IMR-90 (cell line): Measurements from ENCODE around the gene FBXO9. TPM values are rescaled to one million over a fixed set of nuclear protein-coding genes. Genes with fewer than 3 reads are reported as not detected.

ENCODE experiments used
- ATAC-seq: fragments of 200-7000 bp; cut with Tn5 transposase; 2 replicates; pipeline ENCODE4 v1.9.1; 2020; ENCODE audit warnings: low read depth, mild to moderate bottlenecking, moderate library complexity
- BruUV-seq: library from RNA; stranded (reverse); fragments of 400-500 nt; replicated peaks from 2 replicates; lab custom pipeline; 2021; lab: Mats Ljungman, UMichigan
- CTCF ChIA-PET: fragments of 300-600 bp; formaldehyde crosslinking; extraction: SDS; loops from one replicate; lab custom pipeline; 2021; ENCODE audit warnings: antibody characterized with exemption; lab: Yijun Ruan, JAX
- POLR2A ChIA-PET: fragments of 300-600 bp; sonication (Branson Sonifier 250); formaldehyde crosslinking; loops from one replicate; lab custom pipeline; 2022; ENCODE audit warnings: antibody characterized with exemption; ENCODE audit not compliant: unreplicated experiment; lab: Charles Lee
- DNase-seq: peaks from one replicate; pipeline ENCODE4 v3.0.0; 2013
- H2AFZ ChIP-seq: replicated peaks from 2 replicates; pipeline ENCODE3; 2013; ENCODE audit warnings: low read length, mild to moderate bottlenecking; ENCODE audit not compliant: poor library complexity
- H2AK5ac ChIP-seq: 2 replicates; pipeline ENCODE4 v1.6.1; 2013; ENCODE audit warnings: low read depth, low read length, inconsistent platforms
- H2AK9ac ChIP-seq: replicated peaks from 2 replicates; pipeline ENCODE3; 2013; ENCODE audit warnings: mild to moderate bottlenecking, low read depth, low read length, moderate library complexity; ENCODE audit not compliant: poor library complexity
- H2BK120ac ChIP-seq: 2 replicates; pipeline ENCODE4 v1.6.1; 2013; ENCODE audit warnings: low read depth, low read length, inconsistent platforms
- H2BK15ac ChIP-seq: 3 replicates; pipeline ENCODE4 v1.6.1; 2013; ENCODE audit warnings: low read depth, low read length, inconsistent platforms
- H2BK20ac ChIP-seq: 2 replicates; pipeline ENCODE4 v1.6.1; 2013; ENCODE audit warnings: low read depth, mild to moderate bottlenecking, inconsistent platforms, low read length, moderate library complexity
- H2BK5ac ChIP-seq: 2 replicates; pipeline ENCODE4 v1.6.1; 2013; ENCODE audit warnings: mild to moderate bottlenecking, low read depth, low read length, inconsistent platforms; ENCODE audit not compliant: poor library complexity, severe bottlenecking
- H3K14ac ChIP-seq: replicated peaks from 2 replicates; pipeline ENCODE4 v1.6.1; 2013; ENCODE audit warnings: low read depth, low read length, inconsistent platforms
- H3K18ac ChIP-seq: 2 replicates; pipeline ENCODE4 v1.6.1; 2013; ENCODE audit warnings: low read depth, low read length, control low read depth
- H3K23ac ChIP-seq: 2 replicates; pipeline ENCODE4 v1.6.1; 2013; ENCODE audit warnings: low read depth, low read length, inconsistent platforms
- H3K27ac ChIP-seq: 2 replicates; pipeline ENCODE4 v1.5.1; 2013; ENCODE audit warnings: mild to moderate bottlenecking, control low read depth, low read length; ENCODE audit not compliant: insufficient read depth
- H3K27me3 ChIP-seq: 2 replicates; pipeline ENCODE4 v1.6.1; 2013; ENCODE audit warnings: low read length; ENCODE audit not compliant: control insufficient read depth, insufficient read depth
- H3K36me3 ChIP-seq: 2 replicates; pipeline ENCODE4 v1.6.1; 2013; ENCODE audit warnings: low read length, mixed read lengths; ENCODE audit not compliant: control insufficient read depth, insufficient read depth
- H3K4ac ChIP-seq: 2 replicates; pipeline ENCODE4 v1.6.1; 2013; ENCODE audit warnings: low read depth, low read length, inconsistent platforms
- H3K4me1 ChIP-seq: 2 replicates; pipeline ENCODE4 v1.6.1; 2013; ENCODE audit warnings: low read length, mixed read lengths; ENCODE audit not compliant: control insufficient read depth, insufficient read depth
- H3K4me2 ChIP-seq: 2 replicates; pipeline ENCODE4 v1.6.1; 2013; ENCODE audit warnings: low read depth, mild to moderate bottlenecking, control low read depth, low read length, moderate library complexity
- H3K4me3 ChIP-seq: 2 replicates; pipeline ENCODE4 v1.5.1; 2013; ENCODE audit warnings: low read depth, mild to moderate bottlenecking, control low read depth, low read length, moderate library complexity; ENCODE audit not compliant: insufficient read depth
- H3K56ac ChIP-seq: 2 replicates; pipeline ENCODE4 v1.6.1; 2013; ENCODE audit warnings: low read length, inconsistent platforms; ENCODE audit not compliant: insufficient read depth; ENCODE audit errors: extremely low read depth
- H3K79me1 ChIP-seq, 2 experiments: 2 replicates each; pipeline ENCODE4 v1.6.1; 2013; ENCODE audit warnings: low read length in 2 of 2, inconsistent platforms in 1 of 2, low read depth in 1 of 2
- H3K9ac ChIP-seq: 2 replicates; pipeline ENCODE4 v1.6.1; 2013; ENCODE audit warnings: low read depth, low read length, control low read depth
- H3K9me1 ChIP-seq: 2 replicates; pipeline ENCODE4 v1.6.1; 2013; ENCODE audit warnings: low read length, inconsistent platforms; ENCODE audit not compliant: insufficient read depth
- H3K9me3 ChIP-seq: 2 replicates; pipeline ENCODE4 v1.6.1; 2013; ENCODE audit warnings: low read length; ENCODE audit not compliant: control insufficient read depth, insufficient read depth
- H4K20me1 ChIP-seq: 2 replicates; pipeline ENCODE4 v1.6.1; 2013; ENCODE audit warnings: low read length, inconsistent platforms; ENCODE audit not compliant: insufficient read depth
- H4K5ac ChIP-seq: 2 replicates; pipeline ENCODE4 v1.6.1; 2013; ENCODE audit warnings: mild to moderate bottlenecking, low read depth, low read length, control low read depth
- H4K8ac ChIP-seq, 2 experiments: 2 replicates each; pipeline ENCODE4 v1.6.1; 2013; ENCODE audit warnings: low read depth in 2 of 2, low read length in 2 of 2, control low read depth in 1 of 2, inconsistent platforms in 1 of 2
- H4K91ac ChIP-seq: 2 replicates; pipeline ENCODE4 v1.6.1; 2013; ENCODE audit warnings: low read depth, low read length, inconsistent platforms; ENCODE audit not compliant: insufficient read depth
- MAFK ChIP-seq: IDR thresholded peaks from 2 replicates; pipeline ENCODE4 v1.6.1; 2012; ENCODE audit warnings: low read depth, low read length, improper control_type of control experiment
- USF2 ChIP-seq: fragments of 150-350 bp; IDR thresholded peaks from 2 replicates; pipeline ENCODE4 v1.6.1; 2017; ENCODE audit warnings: mild to moderate bottlenecking, antibody characterized with exemption, low read length, low read depth
- WGBS, 2 experiments: methylation state at CpG; one replicate each; pipeline versions ENCODE4 v1.1.5 to v1.1.7; 2013; ENCODE audit warnings: missing lambda C conversion rate in 2 of 2; ENCODE audit not compliant: insufficient read length in 1 of 2; ENCODE audit errors: extremely low coverage in 2 of 2; 5-methylcytosine and 5-hydroxymethylcytosine counted together
- dilution Hi-C: fragments of 300-500 bp; cut with HindIII; formaldehyde crosslinking; loops from one replicate; pipeline ENCODE4 v1.14.3; 2018; ENCODE audit warnings: low sequenced_read_pairs; ENCODE audit not compliant: unreplicated experiment
- in situ Hi-C: fragments of 300-500 bp; cut with MboI; formaldehyde crosslinking; loops from 3 replicates; pipeline ENCODE4 v1.14.3; 2019; ENCODE audit warnings: low sequenced_read_pairs, inconsistent platforms, mixed read lengths
- intact Hi-C: fragments of 100-400 bp; cut with micrococcal nuclease; formaldehyde crosslinking; loops from 2 replicates; pipeline ENCODE4 v1.10.0; 2022
- polyA plus RNA-seq, 3 experiments: library from polyadenylated mRNA; depleted of rRNA; stranded (reverse); fragments of >200 nt; gene quantifications; 2 replicates each; pipeline ENCODE4 v1.2.3, GENCODE V29; 2012; ENCODE audit warnings: low replicate concordance in 1 of 3
- total RNA-seq: library from RNA; depleted of rRNA; stranded (reverse); fragments of >200 nt; gene quantifications from 2 replicates; pipeline ENCODE4 v1.2.3, GENCODE V29; 2012

The FBXO9 gene
- total and polyA plus RNA-seq, 2 of the 4 experiments (the other 2 are of a cell fraction) = 49.6 to 65.9 TPM

GRCh38 chr6:53069427-53069826 is 4.2 kb downstream of the FBXO9 start:
- Histone ChIP-seq H2BK120ac (no peak overlapping the region), H3K9ac (no peak overlapping the region), H2AFZ (no peak overlapping the region), H3K27ac (no peak overlapping the region), H2AK5ac (no peak overlapping the region), H3K27me3 (no peaks in the 10 kb centered on the region), H3K4me2 (no peak overlapping the region), H3K4me3 (no peak overlapping the region), H2BK5ac (no peak overlapping the region), H4K8ac (no peak overlapping the region), H3K18ac (no peak overlapping the region), H2BK20ac (no peak overlapping the region), H3K23ac (no peak overlapping the region), H4K5ac (no peak overlapping the region), H3K56ac (no peak overlapping the region), H2AK9ac (no peak overlapping the region), H3K9me1 (peaks cover 4% of the 10 kb centered on the region; the same call in 1 of the 2 replicates), H3K14ac (no peak overlapping the region), H4K20me1 (peaks cover 13% of the 10 kb centered on the region; the same call in 1 of the 2 replicates), H2BK15ac (no peak overlapping the region), H3K4me1 (0 out of 2 replicates have a peak, but pooled peaks cover 2% of the 10 kb centered on the region), H4K91ac (no peak overlapping the region), H3K9me3 (no peaks in the 10 kb centered on the region), H3K36me3 (peaks cover 5% of the 10 kb centered on the region), H3K4ac (no peak overlapping the region), H3K79me1 (peaks cover 11 to 41% of the 10 kb centered on the region in 2 experiments)
- WGBS, 2 experiments = no CpG with 5 or more reads among the region's 1 CpG
- DNase-seq = no peak
- dilution Hi-C loops = no loop called here
- no TSS peak for BruUV-seq
- in situ Hi-C loops = no loop called here
- TF ChIP-seq MAFK (peak; percentile 82), USF2 (no peak)
- ChIA-PET CTCF (no interaction called here), POLR2A (no interaction called here)
- intact Hi-C loops = no loop called here
- ATAC-seq = no peak
